Measurements from ENCODE around the gene STEAP3. TPM values are rescaled to one million over a fixed set of nuclear protein-coding genes. Genes with fewer than 3 reads are reported as not detected.

Gene STEAP3
- polyA plus RNA-seq, 1 donor from 2014 or later, result not detected

- H3K9me3 ChIP-seq (ENCODE audit: low read length), result no peaks in the 10 kb centered on the region
- H3K4me2 ChIP-seq (ENCODE audit: low read length), result no peak overlapping the region
- no peak overlapping the region for H2AFZ ChIP-seq (ENCODE audit: low read depth, low read length)
- no peak overlapping the region for H3K4me3 ChIP-seq (ENCODE audit: low read length)
- no peaks in the 10 kb centered on the region for H3K79me2 ChIP-seq (replicated peaks; ENCODE audit: insufficient read depth, low read length)
- no peaks in the 10 kb centered on the region for H4K20me1 ChIP-seq (ENCODE audit: insufficient read depth)
- H3K9ac ChIP-seq (ENCODE audit: low read length), result no peak overlapping the region
- H3K27ac ChIP-seq (ENCODE audit: low read length), result no peak overlapping the region
- no peaks in the 10 kb centered on the region for H3K27me3 ChIP-seq (ENCODE audit: insufficient read depth, low read depth, low read length)
- TF ChIP-seq TAF1 (IDR thresholded peaks at IDR 0.05; ENCODE audit: low read depth) (no peak), CTCF (IDR thresholded peaks at IDR 0.05; ENCODE audit: poor library complexity, severe bottlenecking) (no peak), REST (IDR thresholded peaks at IDR 0.05; ENCODE audit: borderline replicate concordance) (no peak), EP300 (conservative IDR thresholded peaks at IDR 0.05; ENCODE audit: poor library complexity, severe bottlenecking) (no peak), POLR2AphosphoS5 (IDR thresholded peaks at IDR 0.05) (no peak), EZH2 (IDR thresholded peaks at IDR 0.05; ENCODE audit: borderline replicate concordance, insufficient read depth, low read length, poor library complexity, severe bottlenecking) (no peak), RAD21 (conservative IDR thresholded peaks at IDR 0.05) (no peak), MXI1 (conservative IDR thresholded peaks at IDR 0.05; ENCODE audit: poor library complexity, severe bottlenecking) (no peak), SMC3 (conservative IDR thresholded peaks at IDR 0.05; ENCODE audit: poor library complexity) (no peak)
- no peaks in the 10 kb centered on the region for H3K9me2 ChIP-seq (ENCODE audit: insufficient read depth, low read length)
- no peaks in the 10 kb centered on the region for H3F3A ChIP-seq (ENCODE audit: insufficient read depth, low read length, poor library complexity, severe bottlenecking)
- no peaks in the 10 kb centered on the region for H3K36me3 ChIP-seq (ENCODE audit: insufficient read depth, low read length)
Observed at GRCh38 chr2:119181791-119182445, 41.7 kb upstream of the STEAP3 start.

GRCh38 chr2:119184512-119184911, 39.1 kb upstream of the STEAP3 start:
- Histone ChIP-seq H3K79me2 (replicated peaks; ENCODE audit: insufficient read depth, low read length) (no peaks in the 10 kb centered on the region), H2AFZ (ENCODE audit: low read depth, low read length) (no peak overlapping the region), H3K9ac (ENCODE audit: low read length) (no peak overlapping the region), H3K9me3 (ENCODE audit: low read length) (no peaks in the 10 kb centered on the region), H3K27me3 (ENCODE audit: insufficient read depth, low read depth, low read length) (no peaks in the 10 kb centered on the region), H3F3A (ENCODE audit: insufficient read depth, low read length, poor library complexity, severe bottlenecking) (no peaks in the 10 kb centered on the region), H3K4me2 (ENCODE audit: low read length) (no peak overlapping the region), H3K4me3 (ENCODE audit: low read length) (no peak overlapping the region), H4K20me1 (ENCODE audit: insufficient read depth) (no peaks in the 10 kb centered on the region), H3K27ac (ENCODE audit: low read length) (no peak overlapping the region), H3K36me3 (ENCODE audit: insufficient read depth, low read length) (no peaks in the 10 kb centered on the region), H3K9me2 (ENCODE audit: insufficient read depth, low read length) (no peaks in the 10 kb centered on the region)
- TF ChIP-seq CTCF (IDR thresholded peaks at IDR 0.05; ENCODE audit: poor library complexity, severe bottlenecking), result no peak
- no peak for TF ChIP-seq MXI1 (conservative IDR thresholded peaks at IDR 0.05; ENCODE audit: poor library complexity, severe bottlenecking)
- TF ChIP-seq TAF1 (IDR thresholded peaks at IDR 0.05; ENCODE audit: low read depth), result no peak
- no peak for TF ChIP-seq RAD21 (conservative IDR thresholded peaks at IDR 0.05)
- no peak for TF ChIP-seq SMC3 (conservative IDR thresholded peaks at IDR 0.05; ENCODE audit: poor library complexity)
- no peak for TF ChIP-seq POLR2AphosphoS5 (IDR thresholded peaks at IDR 0.05)
- TF ChIP-seq REST (IDR thresholded peaks at IDR 0.05; ENCODE audit: borderline replicate concordance), result no peak
- TF ChIP-seq EZH2 (IDR thresholded peaks at IDR 0.05; ENCODE audit: borderline replicate concordance, insufficient read depth, low read length, poor library complexity, severe bottlenecking), result no peak
